HepG2 (cell line): ENCODE measurements around the gene APOC3. TPM values are rescaled to one million over a fixed set of nuclear protein-coding genes. Genes with fewer than 3 reads are reported as not detected.

Source experiments
- BORCS8-MEF2B ChIP-seq: sonication (generic); formaldehyde crosslinking; IDR thresholded peaks from 2 replicates; pipeline ENCODE4 v1.8.0; 2022; ENCODE audit warnings: mild to moderate bottlenecking, missing genetic modification reagents
- CBX5 ChIP-seq: sonication (generic); formaldehyde crosslinking; IDR thresholded peaks from 2 replicates; pipeline ENCODE4 v1.4.0; 2020; ENCODE audit warnings: missing genetic modification reagents, borderline replicate concordance
- CREM ChIP-seq, 2 experiments: sonication (generic) in 1 of 2; formaldehyde crosslinking in 1 of 2; IDR thresholded peaks; 2 replicates each; pipeline versions ENCODE4 v1.4.0 to v1.6.1; 2016 to 2020; ENCODE audit warnings: antibody characterized with exemption in 1 of 2, mild to moderate bottlenecking in 1 of 2, missing genetic modification reagents in 1 of 2
- JUN ChIP-seq: sonication (generic); formaldehyde crosslinking; IDR thresholded peaks from 2 replicates; pipeline ENCODE4 v1.4.0; 2020; ENCODE audit warnings: mild to moderate bottlenecking, missing genetic modification reagents
- MTF1 ChIP-seq: sonication (generic); formaldehyde crosslinking; IDR thresholded peaks from 2 replicates; pipeline ENCODE4 v1.5.0; 2020; ENCODE audit warnings: missing genetic modification reagents
- MYC ChIP-seq: sonication (generic); formaldehyde crosslinking; IDR thresholded peaks from 2 replicates; pipeline ENCODE4 v1.9.0; 2021; ENCODE audit warnings: missing genetic modification reagents, borderline replicate concordance
- NFE2L2 ChIP-seq: fragments of 150-350 bp; IDR thresholded peaks from 2 replicates; pipeline ENCODE4 v1.6.1; 2014; ENCODE audit warnings: low read length
- PITX1 ChIP-seq: sonication (generic); formaldehyde crosslinking; IDR thresholded peaks from 2 replicates; pipeline ENCODE4 v1.5.1; 2020; ENCODE audit warnings: mild to moderate bottlenecking, missing genetic modification reagents
- POLR2A ChIP-seq, 2 experiments: IDR thresholded peaks; 2 replicates each; pipeline ENCODE4 v1.6.1; 2011; ENCODE audit warnings: low read depth in 2 of 2, low read length in 2 of 2, mild to moderate bottlenecking in 1 of 2, moderate library complexity in 1 of 2; ENCODE audit not compliant: insufficient read depth in 1 of 2
- STAT5B ChIP-seq: sonication (generic); formaldehyde crosslinking; IDR thresholded peaks from 2 replicates; pipeline ENCODE4 v1.4.0; 2020; ENCODE audit warnings: missing genetic modification reagents
- THAP11 ChIP-seq: IDR thresholded peaks from 2 replicates; pipeline ENCODE4 v1.6.1; 2016; ENCODE audit warnings: missing biosample characterization, missing genetic modification reagents
- THYN1 ChIP-seq: sonication (generic); formaldehyde crosslinking; IDR thresholded peaks from 2 replicates; pipeline ENCODE4 v1.8.1; 2023; ENCODE audit warnings: low read depth, mild to moderate bottlenecking, moderate library complexity, missing genetic modification reagents, borderline replicate concordance
- ZFP36 ChIP-seq: fragments of 150-350 bp; IDR thresholded peaks from 2 replicates; pipeline ENCODE4 v1.6.1; 2018; ENCODE audit warnings: borderline replicate concordance, low read length, low read depth; ENCODE audit not compliant: partially characterized antibody
- ZNF160 ChIP-seq: sonication (generic); formaldehyde crosslinking; IDR thresholded peaks from 2 replicates; pipeline ENCODE4 v1.8.0; 2022; ENCODE audit warnings: mild to moderate bottlenecking, inconsistent platforms, missing genetic modification reagents
- ZNF225 ChIP-seq: sonication (generic); formaldehyde crosslinking; IDR thresholded peaks from 2 replicates; pipeline ENCODE4 v1.4.0; 2020; ENCODE audit warnings: mild to moderate bottlenecking, missing genetic modification reagents
- ZNF343 ChIP-seq: sonication (generic); formaldehyde crosslinking; IDR thresholded peaks from 2 replicates; pipeline ENCODE4 v1.4.0; 2020; ENCODE audit warnings: mild to moderate bottlenecking, missing genetic modification reagents
- ZNF350 ChIP-seq: sonication (generic); formaldehyde crosslinking; IDR thresholded peaks from 2 replicates; pipeline ENCODE4 v1.4.0; 2020; ENCODE audit warnings: mild to moderate bottlenecking, low read depth, missing genetic modification reagents, borderline replicate concordance
- ZNF674 ChIP-seq: sonication (generic); formaldehyde crosslinking; IDR thresholded peaks from 2 replicates; pipeline ENCODE4 v1.5.0; 2020; ENCODE audit warnings: low read depth, mild to moderate bottlenecking, missing genetic modification reagents
- ZNF788 ChIP-seq: sonication (generic); formaldehyde crosslinking; IDR thresholded peaks from 2 replicates; pipeline ENCODE4 v1.5.0; 2020; ENCODE audit warnings: mild to moderate bottlenecking, missing genetic modification reagents, borderline replicate concordance
- polyA plus RNA-seq, 8 experiments: library from polyadenylated mRNA; depleted of rRNA in 3 of 8; stranded (reverse) in 7 of 8; unstranded in 1 of 8; fragments of >200 nt; fragmentation: Illumina TruSeq in 4 of 8; extraction: Trizol in 4 of 8; gene quantifications; 2 replicates each; pipeline versions ENCODE4 v1.2.1 to v1.2.3, GENCODE V29; 2011 to 2016; ENCODE audit warnings: low read depth in 4 of 8, missing spikeins in 1 of 8, mixed read lengths in 1 of 8; ENCODE audit not compliant: insufficient read depth in 1 of 8
- total RNA-seq, 5 experiments: library from RNA; depleted of rRNA; stranded (reverse); fragments of >200 nt; fragmentation: Illumina TruSeq; extraction: Trizol; gene quantifications; 2 replicates each; pipeline ENCODE4 v1.2.3, GENCODE V29; 2016; ENCODE audit warnings: low read depth in 1 of 5
- TF ChIP-seq, protein P1 (sequence below): IDR thresholded peaks from 2 replicates; pipeline ENCODE4 v1.6.1; 2016; ENCODE audit warnings: mild to moderate bottlenecking, missing biosample characterization, missing genetic modification reagents
- TF ChIP-seq, protein P2 (sequence below): sonication (generic); formaldehyde crosslinking; IDR thresholded peaks from 2 replicates; pipeline ENCODE4 v1.5.0; 2020; ENCODE audit warnings: missing genetic modification reagents, mild to moderate bottlenecking, borderline replicate concordance
- TF ChIP-seq, protein P3 (sequence below): sonication (generic); formaldehyde crosslinking; IDR thresholded peaks from 2 replicates; pipeline ENCODE4 v1.8.0; 2023; ENCODE audit warnings: mild to moderate bottlenecking, missing genetic modification reagents
- TF ChIP-seq, protein P4 (sequence below): sonication (generic); formaldehyde crosslinking; IDR thresholded peaks from 2 replicates; pipeline ENCODE4 v1.8.0; 2022; ENCODE audit warnings: missing genetic modification reagents, mild to moderate bottlenecking, moderate library complexity, borderline replicate concordance
- TF ChIP-seq, protein P5 (sequence below): sonication (generic); formaldehyde crosslinking; IDR thresholded peaks from 2 replicates; pipeline ENCODE4 v1.5.0; 2020; ENCODE audit warnings: missing genetic modification reagents
- TF ChIP-seq, protein P6 (sequence below): IDR thresholded peaks from 2 replicates; pipeline ENCODE4 v1.6.1; 2012; ENCODE audit warnings: inconsistent platforms

APOC3 gene
- total and polyA plus RNA-seq, 2 of the 13 experiments (the other 11 are each of a cell fraction or from before 2014, with no cell fraction given): 314 to 687 TPM

DNA sequence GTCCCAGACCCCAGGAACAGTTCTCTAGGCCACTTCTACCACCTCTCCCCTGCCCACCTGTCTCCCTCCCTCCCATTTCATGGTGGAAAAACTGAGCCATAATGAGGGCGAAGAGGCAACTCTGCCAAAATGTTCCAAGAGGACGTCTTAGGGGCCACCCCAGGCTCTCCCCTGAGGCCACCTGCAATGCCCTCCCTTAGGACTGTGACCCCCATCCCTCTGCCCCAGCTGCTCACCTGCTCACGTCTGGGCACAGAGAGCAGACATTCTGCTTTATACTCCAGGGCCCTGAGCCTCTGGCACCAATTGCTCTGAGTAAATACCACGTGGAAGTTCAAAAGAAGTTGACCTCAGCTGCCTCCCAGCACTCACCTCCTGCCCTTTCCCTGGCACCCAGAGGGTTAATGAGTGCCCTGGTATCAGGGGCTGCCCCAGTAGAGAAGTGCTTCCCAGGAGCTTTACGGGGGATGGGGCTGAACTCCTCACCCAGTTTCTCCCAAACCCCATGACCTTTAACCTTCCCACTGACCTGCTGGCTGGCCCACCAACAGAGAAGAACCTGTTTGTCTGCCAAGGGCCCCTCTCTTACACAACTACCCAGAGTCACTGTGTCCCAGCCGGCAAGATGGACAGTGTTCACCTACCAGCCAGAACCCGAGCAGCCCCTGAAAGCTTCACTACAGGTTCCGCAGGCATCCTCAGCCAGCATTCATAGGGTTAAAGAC is 37.4 kb upstream of the APOC3 start (continued):
- TF ChIP-seq PITX1 (CRISPR knock-in tag): peak; percentile 55; the same call in 1 of the 2 replicates
- 0 out of 2 replicates have a peak, but pooled peaks have one; percentile 57 for TF ChIP-seq BORCS8-MEF2B (CRISPR knock-in tag)
- no peak for TF ChIP-seq MTF1 (CRISPR knock-in tag)
- TF ChIP-seq NFE2L2: no peak
- TF ChIP-seq, protein P1, sequence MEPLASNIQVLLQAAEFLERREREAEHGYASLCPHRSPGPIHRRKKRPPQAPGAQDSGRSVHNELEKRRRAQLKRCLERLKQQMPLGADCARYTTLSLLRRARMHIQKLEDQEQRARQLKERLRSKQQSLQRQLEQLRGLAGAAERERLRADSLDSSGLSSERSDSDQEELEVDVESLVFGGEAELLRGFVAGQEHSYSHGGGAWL (CRISPR knock-in tag): no peak
- peak; percentile 82; the same call in 1 of the 2 replicates for TF ChIP-seq ZNF788
- TF ChIP-seq CREM (IDR thresholded peaks at IDR 0.05): peak; percentile 76
- no peak for TF ChIP-seq CREM (CRISPR knock-in tag; IDR thresholded peaks at IDR 0.05)
- peak; percentile 24; the same call in 1 of the 2 replicates for TF ChIP-seq ZNF160
- TF ChIP-seq POLR2A (IDR thresholded peaks at IDR 0.05; ENCODE audit: insufficient read depth in 1 of 2, low read depth in 2 of 2, low read length in 2 of 2): peak; percentile 86 to 90
- peak; percentile 76; the same call in 1 of the 2 replicates for TF ChIP-seq MYC
- no peak for TF ChIP-seq CBX5 (CRISPR knock-in tag)
- no peak for TF ChIP-seq STAT5B (CRISPR knock-in tag)
- no peak for TF ChIP-seq ZFP36
- TF ChIP-seq, protein P2, sequence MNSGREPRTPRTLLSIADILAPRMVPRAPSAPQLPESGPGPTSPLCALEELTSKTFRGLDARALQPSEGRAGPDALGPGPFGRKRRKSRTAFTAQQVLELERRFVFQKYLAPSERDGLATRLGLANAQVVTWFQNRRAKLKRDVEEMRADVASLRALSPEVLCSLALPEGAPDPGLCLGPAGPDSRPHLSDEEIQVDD (CRISPR knock-in tag): no peak
- TF ChIP-seq, protein P3, sequence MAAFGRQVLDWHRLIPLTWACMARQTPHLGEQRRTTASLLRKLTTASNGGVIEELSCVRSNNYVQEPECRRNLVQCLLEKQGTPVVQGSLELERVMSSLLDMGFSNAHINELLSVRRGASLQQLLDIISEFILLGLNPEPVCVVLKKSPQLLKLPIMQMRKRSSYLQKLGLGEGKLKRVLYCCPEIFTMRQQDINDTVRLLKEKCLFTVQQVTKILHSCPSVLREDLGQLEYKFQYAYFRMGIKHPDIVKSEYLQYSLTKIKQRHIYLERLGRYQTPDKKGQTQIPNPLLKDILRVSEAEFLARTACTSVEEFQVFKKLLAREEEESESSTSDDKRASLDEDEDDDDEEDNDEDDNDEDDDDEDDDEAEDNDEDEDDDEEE (CRISPR knock-in tag): peak; percentile 41; the same call in 1 of the 2 replicates
- TF ChIP-seq ZNF343 (CRISPR knock-in tag): peak; percentile 52; the same call in 1 of the 2 replicates
- peak; percentile 53 for TF ChIP-seq THAP11 (CRISPR knock-in tag)
- TF ChIP-seq ZNF225 (CRISPR knock-in tag): no peak
- 0 out of 2 replicates have a peak, but pooled peaks have one; percentile 40 for TF ChIP-seq JUN
- TF ChIP-seq, protein P4, sequence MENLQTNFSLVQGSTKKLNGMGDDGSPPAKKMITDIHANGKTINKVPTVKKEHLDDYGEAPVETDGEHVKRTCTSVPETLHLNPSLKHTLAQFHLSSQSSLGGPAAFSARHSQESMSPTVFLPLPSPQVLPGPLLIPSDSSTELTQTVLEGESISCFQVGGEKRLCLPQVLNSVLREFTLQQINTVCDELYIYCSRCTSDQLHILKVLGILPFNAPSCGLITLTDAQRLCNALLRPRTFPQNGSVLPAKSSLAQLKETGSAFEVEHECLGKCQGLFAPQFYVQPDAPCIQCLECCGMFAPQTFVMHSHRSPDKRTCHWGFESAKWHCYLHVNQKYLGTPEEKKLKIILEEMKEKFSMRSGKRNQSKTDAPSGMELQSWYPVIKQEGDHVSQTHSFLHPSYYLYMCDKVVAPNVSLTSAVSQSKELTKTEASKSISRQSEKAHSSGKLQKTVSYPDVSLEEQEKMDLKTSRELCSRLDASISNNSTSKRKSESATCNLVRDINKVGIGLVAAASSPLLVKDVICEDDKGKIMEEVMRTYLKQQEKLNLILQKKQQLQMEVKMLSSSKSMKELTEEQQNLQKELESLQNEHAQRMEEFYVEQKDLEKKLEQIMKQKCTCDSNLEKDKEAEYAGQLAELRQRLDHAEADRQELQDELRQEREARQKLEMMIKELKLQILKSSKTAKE (CRISPR knock-in tag): peak; percentile 86
- TF ChIP-seq THYN1 (CRISPR knock-in tag): no peak
- TF ChIP-seq, protein P5, sequence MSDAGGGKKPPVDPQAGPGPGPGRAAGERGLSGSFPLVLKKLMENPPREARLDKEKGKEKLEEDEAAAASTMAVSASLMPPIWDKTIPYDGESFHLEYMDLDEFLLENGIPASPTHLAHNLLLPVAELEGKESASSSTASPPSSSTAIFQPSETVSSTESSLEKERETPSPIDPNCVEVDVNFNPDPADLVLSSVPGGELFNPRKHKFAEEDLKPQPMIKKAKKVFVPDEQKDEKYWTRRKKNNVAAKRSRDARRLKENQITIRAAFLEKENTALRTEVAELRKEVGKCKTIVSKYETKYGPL: 0 out of 2 replicates have a peak, but pooled peaks have one; percentile 57
- TF ChIP-seq, protein P6, sequence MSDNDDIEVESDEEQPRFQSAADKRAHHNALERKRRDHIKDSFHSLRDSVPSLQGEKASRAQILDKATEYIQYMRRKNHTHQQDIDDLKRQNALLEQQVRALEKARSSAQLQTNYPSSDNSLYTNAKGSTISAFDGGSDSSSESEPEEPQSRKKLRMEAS: peak; percentile 88
- TF ChIP-seq ZNF674 (CRISPR knock-in tag): no peak
- TF ChIP-seq ZNF350 (CRISPR knock-in tag): 0 out of 2 replicates have a peak, but pooled peaks have one; percentile 59
